Measurements from ENCODE around the gene ELP4.

ELP4 gene

GRCh38 chr11:31802990-31803812 lies 293.6 kb downstream of the ELP4 start:
- DNase-seq: no peak

GRCh38 chr11:31803813-31804311 lies 294.3 kb downstream of the ELP4 start:
- no peak for DNase-seq

- no peak for DNase-seq
These were observed 294.9 kb downstream of the ELP4 start for GRCh38 chr11:31804312-31805036.

- DNase-seq: no peak
These were observed 295.6 kb downstream of the ELP4 start for GRCh38 chr11:31805037-31805628.

GRCh38 chr11:31805629-31806185 lies 296.1 kb downstream of the ELP4 start:
- no peak for DNase-seq

GRCh38 chr11:31806186-31806927 lies 296.8 kb downstream of the ELP4 start:
- DNase-seq: no peak

- no peak for DNase-seq
These were observed 297.6 kb downstream of the ELP4 start for GRCh38 chr11:31806928-31807798.

GRCh38 chr11:31807799-31808667 lies 298.5 kb downstream of the ELP4 start:
- no peak for DNase-seq

GRCh38 chr11:31808721-31809540 lies 299.4 kb downstream of the ELP4 start:
- no peak for DNase-seq

GRCh38 chr11:31809541-31809856 lies 299.9 kb downstream of the ELP4 start:
- no peak for DNase-seq

- DNase-seq: no peak
These were observed 300.6 kb downstream of the ELP4 start for GRCh38 chr11:31809857-31810778.

- DNase-seq: peak; percentile 56
These were observed 301.4 kb downstream of the ELP4 start, which contains the start of gene PAX6 for GRCh38 chr11:31810779-31811647. Gene PAX6 (minus strand): TSS chr11:31811322. CDS start chr11:31806411, 4,911 bp downstream.

- DNase-seq: no peak
These were observed 303.1 kb downstream of the ELP4 start for GRCh38 chr11:31812383-31813381.

GRCh38 chr11:31813391-31814175 lies 304.0 kb downstream of the ELP4 start:
- no peak for DNase-seq

GRCh38 chr11:31814176-31814868 lies 304.8 kb downstream of the ELP4 start:
- no peak for DNase-seq
